NCI-H2171 treated with DMSO at 0.1 percent for 48 hours (cell line): ENCODE data around the gene BTLA.
A peak's percentile ranks its signal among the peaks of the same experiment; 100 is the strongest.
"Not testable (repeated sequence)": the region's sequence is repeated elsewhere in the genome, so short reads cannot be mapped to it uniquely, and the experiment has no call there.

Experiments
- DNase-seq: peaks from one replicate; lab custom pipeline; 2025; lab: John Stamatoyannopoulos, UW

Gene BTLA, protein sequence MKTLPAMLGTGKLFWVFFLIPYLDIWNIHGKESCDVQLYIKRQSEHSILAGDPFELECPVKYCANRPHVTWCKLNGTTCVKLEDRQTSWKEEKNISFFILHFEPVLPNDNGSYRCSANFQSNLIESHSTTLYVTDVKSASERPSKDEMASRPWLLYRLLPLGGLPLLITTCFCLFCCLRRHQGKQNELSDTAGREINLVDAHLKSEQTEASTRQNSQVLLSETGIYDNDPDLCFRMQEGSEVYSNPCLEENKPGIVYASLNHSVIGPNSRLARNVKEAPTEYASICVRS

DNA sequence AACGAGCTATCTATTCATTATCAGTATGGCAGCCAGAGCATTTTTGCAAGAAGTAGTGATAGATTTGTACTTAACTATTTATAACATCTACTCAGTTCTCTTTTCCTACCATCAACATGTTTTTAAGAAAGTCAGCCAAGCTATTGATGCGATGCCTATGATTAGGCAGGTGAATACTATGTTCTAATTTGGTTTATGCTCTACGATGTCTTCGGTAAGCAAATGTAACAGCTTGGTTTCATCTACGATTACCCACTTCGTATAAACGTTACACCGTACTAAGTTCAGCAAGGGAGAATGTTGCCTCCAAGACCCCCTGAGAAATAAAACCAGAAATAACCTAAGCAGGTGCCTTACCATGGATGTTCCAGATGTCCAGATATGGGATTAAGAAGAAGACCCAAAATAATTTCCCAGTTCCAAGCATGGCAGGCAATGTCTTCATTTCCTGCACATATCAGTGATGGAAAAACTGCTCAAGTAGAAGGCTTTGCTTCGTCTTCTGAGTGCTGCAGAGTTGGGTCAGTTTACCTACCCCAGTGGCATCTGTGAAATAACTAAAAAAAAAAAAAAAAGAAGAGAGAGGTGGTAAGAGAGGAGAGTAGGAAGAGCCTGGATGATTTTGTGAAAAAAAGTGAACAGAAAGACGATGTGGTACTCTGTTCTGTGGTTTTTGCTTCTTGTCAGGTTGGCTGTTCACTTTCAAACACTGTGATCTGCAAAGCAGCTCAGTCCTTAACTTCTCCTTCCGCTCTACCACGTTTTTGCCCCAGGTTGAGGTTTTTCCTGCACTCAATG lies at the start of gene BTLA:
Gene BTLA (minus strand): TSS at position 559 of the 798 bp plus-strand sequence. CDS start 114 bp downstream, at position 445.
- no peak for DNase-seq

DNA sequence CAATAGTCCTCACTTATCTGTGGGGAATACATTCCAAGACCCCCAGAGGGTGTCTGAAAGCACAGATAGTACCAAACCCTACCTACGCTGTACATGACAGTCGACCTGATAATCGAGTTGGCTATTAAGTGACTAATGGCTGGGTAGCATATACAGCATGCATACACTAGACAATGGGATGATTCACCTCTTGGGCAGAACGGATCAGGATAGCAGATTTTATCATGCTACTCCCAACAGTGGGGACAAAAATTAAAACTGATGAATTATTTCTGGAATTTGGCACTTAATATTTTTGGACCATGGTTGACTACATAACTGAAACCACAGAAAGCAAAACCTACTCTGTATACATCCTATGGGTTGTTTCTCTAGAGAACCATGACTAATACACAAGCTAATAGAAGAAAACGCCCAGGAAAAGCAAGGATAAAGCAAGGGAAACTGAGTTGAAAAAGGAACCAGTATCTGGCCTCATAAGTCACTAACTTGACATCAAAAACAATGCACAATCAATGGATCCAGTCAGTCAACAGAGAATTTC lies 47.0 kb upstream of the BTLA start:
- DNase-seq: no peak

DNA sequence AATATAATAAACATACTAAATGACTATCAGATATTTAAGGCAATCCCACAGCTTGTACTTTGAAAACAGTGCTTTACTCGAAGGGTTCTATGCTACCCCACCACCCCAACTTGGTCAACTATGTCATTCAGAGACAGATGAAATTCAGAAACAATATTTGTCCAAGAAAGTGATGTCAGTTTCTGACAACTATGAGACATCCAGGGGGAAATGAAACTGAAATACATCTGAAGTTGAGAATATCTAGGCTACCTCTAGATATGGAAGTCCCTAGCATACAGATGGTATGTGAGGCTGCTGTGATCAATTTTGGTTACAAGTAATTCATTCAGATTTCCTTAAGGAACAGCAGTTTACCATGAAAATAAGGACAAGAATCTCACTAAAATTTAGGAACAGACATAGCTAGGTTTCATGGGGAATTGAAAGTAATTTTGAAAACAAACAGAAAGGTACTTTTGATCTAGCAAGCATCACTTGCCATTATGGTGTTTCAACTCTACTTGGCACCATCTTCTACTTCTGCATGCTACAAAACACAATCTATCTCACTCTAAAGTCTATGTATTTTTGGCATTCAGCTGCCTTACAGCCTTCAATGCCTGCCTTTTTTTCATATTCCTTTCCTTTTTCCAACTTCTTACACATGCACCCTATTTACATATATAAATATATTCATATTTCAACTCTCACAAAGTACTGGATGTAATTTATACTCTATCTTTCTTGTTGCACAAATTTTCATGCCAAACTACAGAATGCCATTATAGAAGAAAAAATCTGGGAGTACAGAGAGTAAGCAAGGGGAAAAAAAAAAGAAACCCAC lies 40.8 kb upstream of the BTLA start:
- DNase-seq: no peak

DNA sequence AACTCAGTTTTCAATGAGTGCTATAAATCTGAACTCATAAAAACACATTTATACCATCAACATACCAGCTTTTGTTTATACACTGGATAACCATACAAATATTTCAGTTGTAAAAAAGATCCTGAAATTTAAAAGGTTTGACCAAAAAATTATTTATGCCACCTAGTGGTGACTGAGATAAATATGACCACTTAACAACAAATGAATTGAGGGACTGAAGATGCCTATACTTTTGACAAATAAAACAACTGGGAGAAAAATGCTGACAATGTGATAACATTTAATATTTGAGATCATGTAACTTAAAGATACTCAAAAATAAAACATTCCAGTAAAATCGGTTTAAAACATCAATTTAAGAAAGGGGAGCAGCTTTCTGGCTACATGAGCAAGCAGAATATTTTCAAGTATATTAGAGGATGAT lies 32.1 kb upstream of the BTLA start:
- peak; percentile 57 for DNase-seq

DNA sequence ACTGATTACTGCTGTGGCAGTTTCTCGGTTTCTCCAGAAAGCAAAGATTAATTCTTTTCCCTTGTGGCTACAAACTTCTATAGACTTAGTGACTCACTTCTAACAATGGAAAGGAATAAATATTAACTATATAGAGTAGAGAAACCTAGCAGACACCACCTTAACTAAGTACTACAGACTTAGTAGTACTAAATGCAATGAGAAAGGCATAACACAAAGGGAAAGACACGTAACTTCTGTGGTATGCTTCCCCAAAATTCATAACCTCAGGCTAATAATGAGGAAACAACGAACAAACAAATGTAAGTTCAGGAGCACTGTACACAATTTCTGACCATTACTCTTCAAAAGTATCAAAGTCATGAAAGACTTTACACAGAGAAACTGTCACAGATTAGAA lies 31.3 kb upstream of the BTLA start:
- DNase-seq: no peak

DNA sequence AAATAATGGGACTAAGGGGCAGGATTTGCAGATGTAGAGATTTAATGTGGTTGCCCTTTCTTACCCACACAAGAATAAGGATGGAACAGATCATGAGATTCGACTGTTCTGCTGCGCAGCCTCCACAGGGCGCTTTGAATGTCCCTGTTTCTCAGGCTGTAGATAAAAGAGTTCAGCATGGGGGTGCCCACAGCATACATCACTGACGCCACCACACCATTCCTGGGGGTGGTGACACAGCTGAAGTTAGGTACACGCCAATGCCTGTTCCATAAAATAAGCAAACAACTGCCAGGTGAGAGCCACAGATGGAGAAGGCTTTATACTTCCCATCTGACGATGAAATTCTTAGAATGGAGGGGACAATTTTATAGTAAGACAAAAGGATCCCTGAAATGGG lies 24.9 kb upstream of the BTLA start:
- DNase-seq: not testable (repeated sequence)

DNA sequence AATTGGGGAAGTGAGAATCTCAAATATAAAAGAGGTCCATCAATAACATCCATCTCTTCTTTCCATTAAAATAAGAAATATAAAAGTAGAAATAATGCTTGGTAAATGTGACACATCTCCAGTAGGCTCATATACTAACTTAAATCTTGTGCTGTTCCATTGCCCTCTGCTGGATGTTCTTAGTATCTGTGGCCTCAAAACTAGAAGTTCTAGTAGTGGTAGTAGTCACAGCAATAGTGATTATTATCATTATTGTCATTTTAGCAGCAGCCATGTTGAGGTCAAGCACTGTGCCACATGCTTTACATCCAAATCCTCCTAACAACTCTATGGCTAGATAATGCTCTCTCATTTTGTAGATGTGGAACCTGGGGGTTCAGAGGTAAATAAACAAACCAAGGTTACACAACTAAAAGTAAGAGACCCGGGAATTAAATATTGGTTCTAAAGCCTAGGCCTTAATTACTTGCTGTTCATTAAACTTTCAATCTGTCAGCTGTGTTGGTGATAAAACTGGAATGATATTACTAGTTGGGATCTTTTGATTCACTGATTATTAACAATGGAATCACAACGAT lies 20.2 kb upstream of the BTLA start:
- peak; percentile 90 for DNase-seq

DNA sequence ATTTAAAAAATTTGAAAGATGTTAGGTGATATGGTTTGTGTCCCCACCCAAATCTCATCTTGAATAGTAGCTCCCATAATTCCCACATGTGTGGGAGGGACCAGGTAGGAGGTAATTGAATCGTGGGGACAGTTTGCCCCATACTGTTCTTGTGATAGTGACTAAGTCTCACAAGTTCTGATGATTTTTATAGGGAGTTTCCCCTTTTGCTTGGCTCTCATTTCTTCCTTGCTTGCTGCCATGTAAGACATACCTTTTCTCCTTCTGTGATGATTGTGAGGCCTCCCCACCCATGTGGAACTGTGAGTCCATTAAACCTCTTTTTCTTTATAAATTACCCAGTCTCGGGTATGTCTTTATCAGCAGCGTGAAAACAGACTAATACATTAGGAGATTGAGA lies 19.7 kb upstream of the BTLA start:
- DNase-seq: not testable (repeated sequence)

DNA sequence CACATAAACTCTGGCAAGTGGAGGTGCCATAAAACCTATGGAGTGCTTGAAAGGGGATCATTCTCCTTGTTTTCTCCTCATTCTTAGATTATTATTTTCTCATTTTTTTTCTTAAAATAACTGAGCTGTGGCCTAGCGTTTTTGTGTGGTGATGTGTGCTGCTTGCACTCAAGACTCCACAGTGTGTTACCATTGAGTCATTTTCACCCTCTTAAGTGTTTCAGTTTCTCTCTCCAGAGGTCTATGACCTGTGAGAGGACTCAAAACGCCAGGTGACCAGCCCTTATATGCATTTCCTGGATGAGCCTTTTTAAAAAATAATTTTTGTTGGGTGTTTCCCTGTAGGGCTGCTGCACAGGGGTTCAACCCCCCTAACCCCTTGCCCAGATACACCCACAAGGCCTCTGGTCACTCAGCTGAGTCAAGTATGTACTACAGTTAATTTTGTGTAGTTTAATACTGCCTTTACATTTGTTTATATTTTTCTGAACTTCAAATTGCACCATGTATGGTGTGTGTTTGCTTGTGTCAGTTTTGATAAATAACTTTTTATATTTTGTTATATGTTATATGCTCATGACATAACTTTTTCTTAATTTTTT lies 15.4 kb upstream of the BTLA start:
- DNase-seq: no peak

DNA sequence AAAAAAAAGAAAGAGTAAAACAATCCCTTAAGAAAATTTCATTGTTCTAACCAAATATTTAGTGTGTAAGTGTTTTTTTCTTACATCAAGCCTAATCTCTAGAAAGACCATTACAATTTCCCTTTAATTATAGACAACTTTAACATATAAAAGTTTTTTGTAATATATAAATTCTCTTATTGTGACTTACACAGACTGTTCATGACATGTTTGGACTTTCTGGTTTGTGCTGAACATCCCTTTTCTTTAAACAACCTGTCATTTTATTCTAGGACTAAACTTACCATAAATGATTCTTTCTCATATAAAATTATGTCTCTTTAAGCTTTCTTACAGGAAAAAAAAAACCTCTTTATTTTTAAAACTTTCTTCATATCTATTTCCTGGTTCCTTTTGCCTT lies 13.0 kb upstream of the BTLA start:
- peak; percentile 27 for DNase-seq

DNA sequence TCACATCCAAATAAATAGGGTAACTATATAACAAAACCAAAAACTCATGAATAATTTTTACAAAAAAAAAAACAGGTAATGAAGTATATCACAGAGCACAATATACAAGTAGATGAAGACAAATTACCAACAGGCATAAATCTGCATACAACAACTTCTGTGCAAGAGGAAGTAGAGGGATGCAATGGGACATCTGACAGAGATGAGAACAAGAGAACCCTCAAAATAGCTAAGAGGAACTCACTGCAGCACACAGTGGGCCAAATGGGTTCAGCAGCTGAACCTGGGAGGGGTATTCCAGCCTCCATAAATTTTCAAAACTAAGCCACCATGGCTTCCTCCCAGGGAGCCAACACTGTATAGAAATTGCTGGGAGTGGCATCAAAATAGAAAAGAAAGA lies 9.6 kb upstream of the BTLA start:
- DNase-seq: no peak

DNA sequence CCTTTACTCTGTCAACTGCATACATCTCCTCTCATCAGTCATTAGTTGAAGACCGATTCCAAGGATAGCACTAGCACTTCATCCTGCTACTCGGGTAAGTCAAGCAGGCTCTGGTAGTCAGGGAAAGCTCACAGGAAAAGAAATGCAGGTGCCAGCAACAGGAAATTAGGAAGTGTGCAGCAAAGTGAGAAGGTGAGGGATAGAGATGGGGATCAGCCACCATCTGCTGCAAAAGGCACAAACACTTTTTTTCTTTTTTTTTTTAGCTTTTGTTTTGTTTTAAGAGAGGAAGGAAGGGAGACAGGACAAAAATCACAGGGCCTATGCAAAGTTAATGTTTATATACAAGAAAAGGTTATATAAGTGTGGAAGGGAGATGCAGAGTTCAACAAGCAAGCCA lies 9.0 kb upstream of the BTLA start:
- DNase-seq: peak; percentile 78

DNA sequence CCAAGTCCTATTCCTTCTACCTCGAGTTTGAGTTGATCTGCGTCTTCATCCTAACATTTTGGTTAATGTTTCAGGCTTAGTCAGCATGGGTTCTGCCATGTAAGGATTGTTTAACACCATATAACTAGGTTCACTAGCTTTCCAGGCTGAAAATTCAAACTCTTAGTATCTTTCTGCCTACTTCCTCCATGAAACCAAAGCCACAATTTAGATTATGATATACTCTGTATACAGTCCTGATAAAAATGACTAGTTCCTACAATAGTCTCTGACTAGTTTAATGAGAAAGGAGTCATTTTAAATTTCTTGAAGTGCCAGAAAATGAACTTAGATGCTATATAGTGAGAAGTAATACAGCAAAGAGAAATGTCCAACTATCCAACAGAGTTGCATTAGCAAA lies 6.6 kb upstream of the BTLA start:
- DNase-seq: no peak

DNA sequence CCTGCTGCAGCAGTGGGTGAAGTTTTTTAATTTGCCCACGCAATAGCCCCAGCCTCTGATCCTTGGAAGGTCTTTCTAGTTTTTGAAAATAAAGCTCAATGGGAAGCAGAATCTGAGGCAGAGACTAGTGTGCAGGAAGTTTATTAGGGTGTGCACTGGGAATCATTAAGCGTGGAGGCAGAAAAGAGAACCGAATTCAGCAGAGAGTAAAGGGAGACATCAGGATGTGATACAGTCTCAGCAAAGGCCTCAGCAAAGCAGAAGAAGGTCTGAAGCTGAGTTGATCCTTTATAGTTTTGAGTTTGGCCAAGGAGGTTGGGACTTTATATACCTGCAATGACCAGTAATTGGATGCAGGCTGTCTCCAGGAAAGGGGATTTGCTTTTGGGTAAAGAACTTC lies 4.9 kb upstream of the BTLA start:
- DNase-seq: no peak

DNA sequence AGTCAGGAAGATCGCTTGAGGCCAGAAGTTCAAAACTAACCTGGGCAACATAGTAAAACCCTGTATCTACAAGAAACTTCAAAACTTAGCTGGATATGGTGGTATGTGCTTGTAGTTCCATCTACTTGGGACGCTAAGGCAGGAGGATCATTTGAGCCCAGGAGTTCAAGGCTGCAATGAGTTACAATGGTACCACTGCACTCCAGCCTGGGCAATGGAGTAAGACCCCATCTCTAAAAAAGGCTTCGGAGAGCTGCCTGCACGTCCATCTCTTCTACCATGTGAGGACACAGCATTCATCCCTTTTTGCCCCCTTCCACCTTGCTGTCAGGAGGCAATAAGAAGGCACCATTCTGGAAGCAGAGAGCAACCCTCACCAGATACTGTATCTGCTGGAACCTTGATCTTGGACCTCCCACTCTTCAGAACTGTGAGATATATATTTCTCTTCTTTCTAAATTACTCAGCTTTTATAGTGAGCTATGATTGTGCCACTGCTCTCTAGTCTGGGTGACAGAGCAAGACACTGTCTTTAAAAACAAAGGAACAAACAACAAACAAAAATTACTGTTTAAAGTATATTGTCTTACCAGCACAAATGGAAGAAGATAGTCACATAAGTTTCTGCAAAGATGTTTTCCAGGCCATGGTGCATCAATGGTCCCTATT lies 4.2 kb upstream of the BTLA start:
- no peak for DNase-seq

DNA sequence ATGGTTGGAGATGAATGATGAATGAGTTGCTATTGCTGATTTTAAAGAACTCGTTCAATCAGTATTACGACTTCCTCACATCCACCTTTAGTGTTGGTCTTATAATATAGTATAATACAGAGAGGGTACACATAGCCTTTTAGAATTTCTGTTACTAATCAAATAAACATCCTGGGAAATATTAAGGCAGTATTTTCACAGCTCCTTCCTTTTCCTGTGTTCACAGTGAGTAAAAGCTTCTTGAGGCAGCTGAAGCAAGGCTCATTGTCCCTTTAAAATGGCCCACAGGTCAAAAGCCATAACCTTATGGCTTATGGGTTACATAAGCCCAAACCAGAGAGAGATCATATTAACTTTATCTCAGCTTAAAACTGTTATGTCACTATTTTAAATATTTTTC lies 1.3 kb upstream of the BTLA start:
- no peak for DNase-seq

DNA sequence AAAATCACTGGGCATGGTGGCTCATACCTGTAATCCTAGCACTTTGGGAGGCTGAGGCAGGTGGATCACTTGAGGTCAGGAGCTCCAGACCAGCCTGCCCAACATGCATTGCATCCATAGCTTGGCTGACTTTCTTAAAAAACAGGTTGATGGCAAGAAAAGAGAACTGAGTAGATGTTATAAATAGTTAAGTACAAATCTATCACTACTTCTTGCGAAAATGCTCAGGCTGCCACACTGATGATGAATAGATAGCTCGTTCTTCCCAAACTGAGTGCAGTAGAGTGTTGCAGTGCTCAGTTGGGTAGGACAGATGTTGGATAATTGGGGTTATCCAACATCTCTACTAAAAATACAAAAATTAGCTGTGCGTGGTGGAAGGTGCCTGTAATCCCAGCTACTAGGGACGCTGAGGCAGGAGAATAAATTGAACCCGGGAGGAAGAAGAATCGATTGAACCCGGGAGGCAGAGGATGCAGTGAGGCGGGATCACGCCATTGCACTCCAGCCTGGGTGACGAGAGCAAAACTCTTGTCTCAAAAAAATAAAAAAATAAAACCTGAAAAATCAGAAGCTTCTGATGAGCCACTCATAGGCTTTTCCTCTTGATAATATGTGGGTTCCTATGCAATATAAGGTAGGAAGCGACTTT lies 1.2 kb downstream of the BTLA start:
- DNase-seq: no peak

DNA sequence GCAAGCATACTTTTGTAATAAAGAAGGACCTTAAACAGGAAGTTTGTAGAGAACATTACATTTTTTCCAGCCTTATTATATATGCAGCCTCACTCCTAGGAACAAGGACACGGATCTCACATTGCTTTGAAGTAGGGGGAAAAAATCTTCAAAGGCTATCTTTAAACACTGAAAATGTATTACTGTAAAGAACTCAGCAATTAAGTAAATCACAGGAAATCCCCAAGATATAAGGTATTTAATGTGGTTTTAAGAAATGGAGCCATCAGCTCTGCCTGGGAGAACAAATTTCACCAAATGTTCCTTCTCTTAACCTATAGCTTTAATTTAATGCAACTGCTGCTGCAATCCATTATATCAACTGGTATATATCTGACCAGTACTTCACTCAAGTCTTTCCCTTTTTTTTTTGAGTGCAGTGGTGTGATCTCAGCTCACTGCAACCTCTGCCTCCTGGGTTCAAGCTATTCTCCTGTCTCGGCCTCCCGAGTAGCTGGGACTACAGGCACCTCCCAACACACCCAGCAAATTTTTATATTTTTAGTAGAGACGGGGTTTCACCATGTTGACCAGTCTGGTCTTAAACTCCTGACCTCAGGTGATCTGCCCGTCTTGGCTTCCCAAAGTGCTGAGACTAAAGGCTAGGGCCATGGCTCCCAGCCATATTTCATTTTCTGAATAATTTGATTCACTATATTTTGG lies 2.8 kb downstream of the BTLA start:
- DNase-seq: no peak

DNA sequence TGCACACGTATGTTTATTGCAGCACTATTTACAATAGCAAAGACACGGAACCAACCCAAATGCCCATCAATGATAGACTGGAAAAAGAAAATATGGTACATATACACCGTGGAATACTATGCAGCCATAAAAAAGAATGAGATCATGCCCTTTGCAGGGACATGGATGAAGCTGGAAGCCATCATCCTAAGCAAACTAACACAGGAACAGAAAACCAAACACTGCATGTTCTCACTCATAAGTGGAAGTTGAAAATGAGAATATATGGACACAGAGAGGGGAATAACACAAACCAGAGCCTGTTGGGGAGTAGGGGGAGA lies 4.9 kb downstream of the BTLA start:
- DNase-seq: not testable (repeated sequence)

DNA sequence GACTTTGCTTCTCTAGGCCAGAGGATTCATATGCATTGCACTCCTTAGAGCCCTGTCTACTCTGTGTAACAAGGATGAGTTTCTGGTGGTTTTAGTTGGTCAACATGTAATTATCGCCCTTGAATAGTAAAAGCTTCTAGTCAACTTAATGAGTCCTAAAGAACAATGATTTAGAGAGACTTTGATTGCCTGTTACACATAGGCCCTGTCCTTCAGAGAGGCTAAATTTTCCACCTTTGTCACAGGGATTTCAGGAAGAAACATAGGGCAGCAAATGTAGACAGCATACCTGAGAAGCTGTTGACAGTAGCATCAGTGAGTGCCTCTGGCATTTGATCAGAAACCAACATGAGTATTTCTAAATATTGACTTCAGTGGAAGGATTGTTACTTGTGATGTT lies 7.1 kb downstream of the BTLA start:
- DNase-seq: no peak
